Neural progenitor cell (in vitro differentiated cells): ENCODE data around the gene CFAP52. TPM values are rescaled to one million over a fixed set of nuclear protein-coding genes. Genes with fewer than 3 reads are reported as not detected.
A peak's percentile ranks its signal among the peaks of the same experiment; 100 is the strongest.

Experiments
- DNase-seq: peaks from one replicate; pipeline ENCODE4 v3.0.0-alpha.2; 2016; ENCODE audit warnings: low spot score
- H2AFZ ChIP-seq: fragments of 200-600 bp; sonication (generic); replicated peaks from 2 replicates; pipeline ENCODE4 v1.6.1; 2016; ENCODE audit warnings: antibody characterized with exemption
- H3F3A ChIP-seq: fragments of 200-600 bp; sonication (generic); 2 replicates; pipeline ENCODE4 v1.6.1; 2016; ENCODE audit warnings: antibody characterized with exemption, low read depth
- H3K27ac ChIP-seq: fragments of 200-600 bp; sonication (generic); 2 replicates; pipeline ENCODE4 v1.5.1; 2016; ENCODE audit warnings: mild to moderate bottlenecking
- H3K27me3 ChIP-seq: fragments of 200-600 bp; sonication (generic); 2 replicates; pipeline ENCODE4 v1.6.1; 2016; ENCODE audit warnings: mild to moderate bottlenecking, moderate library complexity
- H3K36me3 ChIP-seq: fragments of 200-600 bp; sonication (generic); 2 replicates; pipeline ENCODE4 v1.5.1; 2016
- H3K4me1 ChIP-seq: fragments of 200-600 bp; sonication (generic); 2 replicates; pipeline ENCODE4 v1.6.1; 2016; ENCODE audit warnings: mixed run types
- H3K4me2 ChIP-seq: fragments of 200-600 bp; sonication (generic); 2 replicates; pipeline ENCODE4 v1.6.1; 2016
- H3K4me3 ChIP-seq: fragments of 200-600 bp; sonication (generic); 2 replicates; pipeline ENCODE4 v1.5.1; 2016
- H3K79me2 ChIP-seq: fragments of 200-600 bp; sonication (generic); 2 replicates; pipeline ENCODE4 v1.6.1; 2016; ENCODE audit warnings: low read depth
- H3K9ac ChIP-seq: fragments of 200-600 bp; sonication (generic); 2 replicates; pipeline ENCODE4 v1.6.1; 2016
- H3K9me3 ChIP-seq: fragments of 200-600 bp; sonication (generic); 2 replicates; pipeline ENCODE4 v1.5.1; 2016; ENCODE audit warnings: low read depth
- H4K20me1 ChIP-seq: fragments of 200-600 bp; sonication (generic); 2 replicates; pipeline ENCODE4 v1.6.1; 2016; ENCODE audit warnings: low read depth
- H3K27ac Mint-ChIP-seq: 3 replicates; pipeline ENCODE4 v1.8.0; 2021; ENCODE audit warnings: mixed read lengths
- H3K27me3 Mint-ChIP-seq: 2 replicates; pipeline ENCODE4 v1.8.0; 2022; ENCODE audit warnings: low read depth, mild to moderate bottlenecking, inconsistent platforms, moderate library complexity, mixed read lengths; ENCODE audit not compliant: insufficient read depth
- H3K36me3 Mint-ChIP-seq: 3 replicates; pipeline ENCODE4 v1.8.0; 2021; ENCODE audit warnings: mixed read lengths
- H3K4me1 Mint-ChIP-seq: 3 replicates; pipeline ENCODE4 v1.8.0; 2021; ENCODE audit warnings: mixed read lengths
- H3K4me3 Mint-ChIP-seq: 3 replicates; pipeline ENCODE4 v1.8.0; 2021; ENCODE audit warnings: mild to moderate bottlenecking, moderate library complexity, mixed read lengths
- H3K9me3 Mint-ChIP-seq: 3 replicates; pipeline ENCODE4 v1.8.0; 2020; ENCODE audit warnings: mixed read lengths
- EZH2 ChIP-seq: fragments of 200-600 bp; sonication (generic); IDR thresholded peaks from 2 replicates; pipeline ENCODE4 v1.6.1; 2017; ENCODE audit warnings: antibody characterized with exemption, mild to moderate bottlenecking, moderate library complexity
- EZH2phosphoT487 ChIP-seq: fragments of 200-600 bp; sonication (generic); IDR thresholded peaks from 2 replicates; pipeline ENCODE4 v1.6.1; 2017; ENCODE audit warnings: antibody characterized with exemption
- total RNA-seq: library from RNA; depleted of rRNA; stranded (reverse); fragments of >200 nt; gene quantifications from 2 replicates; pipeline ENCODE4 v1.2.3, GENCODE V29; 2015; ENCODE audit warnings: low replicate concordance
- TF ChIP-seq, protein P1 (sequence below): fragments of 200-600 bp; sonication (generic); IDR thresholded peaks from 2 replicates; pipeline ENCODE4 v1.5.1; 2017; ENCODE audit warnings: antibody characterized with exemption, mild to moderate bottlenecking

Gene CFAP52
- total RNA-seq, 1 donor from 2014 or later: not detected

DNA sequence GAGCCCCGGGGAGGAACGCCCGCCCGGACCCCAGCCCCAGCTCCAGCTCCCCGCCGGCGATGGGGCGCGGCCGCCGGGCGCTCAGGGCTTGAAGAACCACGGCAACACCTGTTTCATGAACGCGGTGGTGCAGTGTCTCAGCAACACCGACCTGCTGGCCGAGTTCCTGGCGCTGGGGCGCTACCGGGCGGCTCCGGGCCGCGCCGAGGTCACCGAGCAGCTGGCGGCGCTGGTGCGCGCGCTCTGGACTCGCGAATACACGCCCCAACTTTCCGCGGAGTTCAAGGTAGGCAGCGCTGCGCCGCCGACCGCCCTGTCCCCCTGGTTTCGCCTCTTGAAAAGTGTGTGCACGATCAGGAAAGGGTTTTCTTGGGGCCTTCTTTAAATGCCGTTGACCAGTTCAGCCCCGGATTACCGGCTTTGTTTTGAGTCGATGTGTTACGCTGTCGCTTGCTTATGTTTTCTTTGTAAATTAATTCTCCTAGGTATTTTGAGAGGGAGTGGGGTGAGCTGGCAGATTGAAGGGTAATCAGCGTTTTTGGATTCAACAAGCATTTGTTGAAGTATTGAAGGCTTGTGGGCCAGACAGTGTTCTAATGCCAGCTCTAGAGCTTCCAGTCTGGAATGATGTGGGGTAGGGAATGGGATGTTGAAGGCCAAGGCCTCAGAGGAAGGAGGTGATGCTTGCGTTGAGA, 69.6 kb downstream of the CFAP52 start:
- Histone ChIP-seq H3K9me3 (no peaks in the 10 kb centered on the region), H3K4me3 (peak overlapping the region; percentile 66), H3K36me3 (no peaks in the 10 kb centered on the region), H4K20me1 (peaks cover 15% of the 10 kb centered on the region), H3K27me3 (peaks cover 51% of the 10 kb centered on the region), H3K79me2 (peaks cover 4% of the 10 kb centered on the region), H2AFZ (peak overlapping the region; percentile 11), H3K9ac (no peak overlapping the region), H3K4me1 (peaks cover 27% of the 10 kb centered on the region), H3K27ac (no peak overlapping the region), H3F3A (peaks cover 28% of the 10 kb centered on the region), H3K4me2 (peak overlapping the region; percentile 94)
- peak overlapping the region; percentile 88 for H3K4me3 Mint-ChIP-seq
- DNase-seq: peak; percentile 73
- H3K9me3 Mint-ChIP-seq: no peaks in the 10 kb centered on the region
- peaks cover 24% of the 10 kb centered on the region for H3K4me1 Mint-ChIP-seq
- peaks cover 24% of the 10 kb centered on the region for H3K27me3 Mint-ChIP-seq
- H3K36me3 Mint-ChIP-seq: no peaks in the 10 kb centered on the region
- TF ChIP-seq EZH2phosphoT487: peak; percentile 55
- TF ChIP-seq, protein P1, sequence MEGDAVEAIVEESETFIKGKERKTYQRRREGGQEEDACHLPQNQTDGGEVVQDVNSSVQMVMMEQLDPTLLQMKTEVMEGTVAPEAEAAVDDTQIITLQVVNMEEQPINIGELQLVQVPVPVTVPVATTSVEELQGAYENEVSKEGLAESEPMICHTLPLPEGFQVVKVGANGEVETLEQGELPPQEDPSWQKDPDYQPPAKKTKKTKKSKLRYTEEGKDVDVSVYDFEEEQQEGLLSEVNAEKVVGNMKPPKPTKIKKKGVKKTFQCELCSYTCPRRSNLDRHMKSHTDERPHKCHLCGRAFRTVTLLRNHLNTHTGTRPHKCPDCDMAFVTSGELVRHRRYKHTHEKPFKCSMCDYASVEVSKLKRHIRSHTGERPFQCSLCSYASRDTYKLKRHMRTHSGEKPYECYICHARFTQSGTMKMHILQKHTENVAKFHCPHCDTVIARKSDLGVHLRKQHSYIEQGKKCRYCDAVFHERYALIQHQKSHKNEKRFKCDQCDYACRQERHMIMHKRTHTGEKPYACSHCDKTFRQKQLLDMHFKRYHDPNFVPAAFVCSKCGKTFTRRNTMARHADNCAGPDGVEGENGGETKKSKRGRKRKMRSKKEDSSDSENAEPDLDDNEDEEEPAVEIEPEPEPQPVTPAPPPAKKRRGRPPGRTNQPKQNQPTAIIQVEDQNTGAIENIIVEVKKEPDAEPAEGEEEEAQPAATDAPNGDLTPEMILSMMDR: peak; percentile 38
- peak; percentile 64 for TF ChIP-seq EZH2
- no peak overlapping the region for H3K27ac Mint-ChIP-seq

DNA sequence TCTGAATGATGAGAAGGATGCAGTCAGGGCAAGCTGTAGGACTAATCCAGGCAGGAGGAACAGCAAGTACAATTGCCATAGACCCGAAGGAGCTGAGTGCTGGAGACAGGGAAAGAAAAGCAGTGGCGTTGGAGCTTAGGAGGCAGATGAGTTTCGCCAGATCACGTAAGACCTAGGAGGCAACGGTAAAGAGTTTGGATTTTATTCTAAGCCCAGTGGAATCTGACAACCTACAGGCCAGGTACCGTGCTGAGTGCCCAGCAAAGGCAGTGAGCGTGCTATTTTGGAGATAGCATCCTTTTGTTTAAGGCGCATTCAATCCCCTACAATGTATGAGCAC, 70.1 kb downstream of the CFAP52 start:
- no peaks in the 10 kb centered on the region for H3K9me3 ChIP-seq
- H3F3A ChIP-seq: peaks cover 28% of the 10 kb centered on the region
- peaks cover 51% of the 10 kb centered on the region for H3K27me3 ChIP-seq
- peak; percentile 52 for DNase-seq
- no peaks in the 10 kb centered on the region for H3K9me3 Mint-ChIP-seq
- TF ChIP-seq EZH2: peak; percentile 46
- TF ChIP-seq, protein P1: no peak
- no peak for TF ChIP-seq EZH2phosphoT487
- peaks cover 24% of the 10 kb centered on the region for H3K4me1 Mint-ChIP-seq
- H3K4me2 ChIP-seq: peak overlapping the region; percentile 94
- no peak overlapping the region for H3K27ac ChIP-seq
- H3K36me3 ChIP-seq: no peaks in the 10 kb centered on the region
- H3K9ac ChIP-seq: no peak overlapping the region
- H3K36me3 Mint-ChIP-seq: no peaks in the 10 kb centered on the region
- peaks cover 24% of the 10 kb centered on the region for H3K27me3 Mint-ChIP-seq
- peaks cover 15% of the 10 kb centered on the region for H4K20me1 ChIP-seq
- peaks cover 25% of the 10 kb centered on the region for H3K4me1 ChIP-seq
- H3K4me3 ChIP-seq: peak overlapping the region; percentile 66
- H3K27ac Mint-ChIP-seq: no peak overlapping the region
- H3K4me3 Mint-ChIP-seq: peak overlapping the region; percentile 88
- H3K79me2 ChIP-seq: peaks cover 4% of the 10 kb centered on the region
- no peak overlapping the region for H2AFZ ChIP-seq

DNA sequence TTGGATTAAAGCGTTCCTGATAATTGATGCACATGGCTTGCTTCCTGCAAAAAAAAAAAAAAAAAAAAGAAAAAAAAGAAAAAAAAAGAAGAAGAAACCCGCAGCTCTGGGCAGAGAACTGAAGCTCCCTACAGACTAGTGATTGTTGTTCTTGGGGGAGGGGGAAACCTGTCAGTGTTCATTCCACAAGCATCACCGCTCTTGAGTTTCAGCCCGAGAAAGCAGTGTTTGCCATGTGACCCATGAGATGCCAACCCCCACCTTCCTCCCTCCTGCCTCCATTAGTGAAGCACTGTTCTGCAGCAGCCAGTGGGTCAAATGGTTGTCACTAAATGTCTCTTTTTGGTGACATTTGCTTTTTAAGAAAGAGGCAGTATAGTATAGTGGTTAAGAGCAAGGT, 70.6 kb downstream of the CFAP52 start:
- Histone ChIP-seq H3K4me2 (peak overlapping the region; percentile 94), H3K79me2 (peaks cover 4% of the 10 kb centered on the region), H2AFZ (no peak overlapping the region), H3K4me1 (peaks cover 22% of the 10 kb centered on the region), H3K9me3 (no peaks in the 10 kb centered on the region), H3F3A (peaks cover 28% of the 10 kb centered on the region), H3K27ac (no peak overlapping the region), H4K20me1 (peaks cover 15% of the 10 kb centered on the region), H3K27me3 (peaks cover 51% of the 10 kb centered on the region), H3K4me3 (peak overlapping the region; percentile 66), H3K9ac (no peak overlapping the region), H3K36me3 (no peaks in the 10 kb centered on the region)
- no peak for TF ChIP-seq EZH2phosphoT487
- no peak for TF ChIP-seq EZH2
- TF ChIP-seq, protein P1: no peak
- Mint-ChIP-seq H3K4me3 (peak overlapping the region; percentile 88), H3K36me3 (no peaks in the 10 kb centered on the region), H3K4me1 (peaks cover 24% of the 10 kb centered on the region), H3K27me3 (peaks cover 24% of the 10 kb centered on the region), H3K27ac (no peak overlapping the region), H3K9me3 (no peaks in the 10 kb centered on the region)
- peak; percentile 54 for DNase-seq
